ENCODE measurements around the gene NDRG2. TPM values are rescaled to one million over a fixed set of nuclear protein-coding genes. Genes with fewer than 3 reads are reported as not detected.

NDRG2 gene
- total RNA-seq, 1 donor from 2014 or later, result 45.9 TPM

DNA sequence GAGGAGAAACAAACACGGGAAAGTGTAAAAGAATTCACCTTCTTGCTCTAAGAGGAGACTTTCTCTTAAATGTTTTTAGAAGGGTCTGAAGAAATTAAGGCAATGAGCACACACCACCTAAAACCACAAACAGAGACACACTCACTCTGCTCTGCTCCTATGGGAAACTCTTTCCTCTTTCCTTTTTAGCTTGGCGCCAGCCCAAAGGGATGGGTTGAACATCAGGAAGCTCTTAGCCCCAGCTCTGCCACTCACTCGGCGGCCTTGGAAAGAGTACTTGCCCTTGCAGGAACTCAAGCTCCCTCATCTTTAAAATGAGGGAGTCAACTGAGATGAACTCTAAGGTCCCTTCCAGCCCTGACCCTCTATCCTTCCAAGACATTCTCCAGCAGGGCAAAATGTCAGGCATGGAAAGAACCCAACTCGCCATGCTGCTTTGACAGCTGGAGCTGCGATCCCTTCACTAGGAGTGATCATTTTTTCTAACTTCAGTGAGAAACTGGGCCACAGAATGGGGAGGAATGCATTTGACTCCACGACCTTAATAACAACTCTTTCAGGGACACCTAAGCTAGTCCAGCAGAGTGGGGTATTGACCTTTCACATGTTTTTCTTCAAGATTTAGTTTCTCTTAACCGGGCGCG lies 31.8 kb upstream of the NDRG2 start:
- Mint-ChIP-seq H3K4me1 (ENCODE audit: unreplicated experiment) (no peaks in the 10 kb centered on the region), H3K27ac (ENCODE audit: unreplicated experiment) (no peak overlapping the region), H3K4me3 (ENCODE audit: unreplicated experiment) (no peak overlapping the region), H3K9me3 (ENCODE audit: unreplicated experiment) (no peaks in the 10 kb centered on the region), H3K27me3 (ENCODE audit: unreplicated experiment) (peaks cover 6% of the 10 kb centered on the region), H3K36me3 (ENCODE audit: low read depth, unreplicated experiment) (no peaks in the 10 kb centered on the region)
- TF ChIP-seq, protein P1, sequence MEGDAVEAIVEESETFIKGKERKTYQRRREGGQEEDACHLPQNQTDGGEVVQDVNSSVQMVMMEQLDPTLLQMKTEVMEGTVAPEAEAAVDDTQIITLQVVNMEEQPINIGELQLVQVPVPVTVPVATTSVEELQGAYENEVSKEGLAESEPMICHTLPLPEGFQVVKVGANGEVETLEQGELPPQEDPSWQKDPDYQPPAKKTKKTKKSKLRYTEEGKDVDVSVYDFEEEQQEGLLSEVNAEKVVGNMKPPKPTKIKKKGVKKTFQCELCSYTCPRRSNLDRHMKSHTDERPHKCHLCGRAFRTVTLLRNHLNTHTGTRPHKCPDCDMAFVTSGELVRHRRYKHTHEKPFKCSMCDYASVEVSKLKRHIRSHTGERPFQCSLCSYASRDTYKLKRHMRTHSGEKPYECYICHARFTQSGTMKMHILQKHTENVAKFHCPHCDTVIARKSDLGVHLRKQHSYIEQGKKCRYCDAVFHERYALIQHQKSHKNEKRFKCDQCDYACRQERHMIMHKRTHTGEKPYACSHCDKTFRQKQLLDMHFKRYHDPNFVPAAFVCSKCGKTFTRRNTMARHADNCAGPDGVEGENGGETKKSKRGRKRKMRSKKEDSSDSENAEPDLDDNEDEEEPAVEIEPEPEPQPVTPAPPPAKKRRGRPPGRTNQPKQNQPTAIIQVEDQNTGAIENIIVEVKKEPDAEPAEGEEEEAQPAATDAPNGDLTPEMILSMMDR (IDR thresholded peaks at IDR 0.05; ENCODE audit: unreplicated experiment), result no peak
- DNase-seq (ENCODE audit: low spot score), result no peak

GRCh38 chr14:21055432-21056117 lies 30.7 kb upstream of the NDRG2 start:
- Mint-ChIP-seq H3K36me3 (ENCODE audit: low read depth, unreplicated experiment) (no peaks in the 10 kb centered on the region), H3K4me1 (ENCODE audit: unreplicated experiment) (no peaks in the 10 kb centered on the region), H3K9me3 (ENCODE audit: unreplicated experiment) (no peaks in the 10 kb centered on the region), H3K27ac (ENCODE audit: unreplicated experiment) (no peak overlapping the region), H3K4me3 (ENCODE audit: unreplicated experiment) (no peak overlapping the region), H3K27me3 (ENCODE audit: unreplicated experiment) (peaks cover 7% of the 10 kb centered on the region)
- no peak for DNase-seq (ENCODE audit: low spot score)
- TF ChIP-seq, protein P1 (IDR thresholded peaks at IDR 0.05; ENCODE audit: unreplicated experiment), result no peak

- H3K4me3 Mint-ChIP-seq (ENCODE audit: unreplicated experiment), result no peak overlapping the region
- H3K4me1 Mint-ChIP-seq (ENCODE audit: unreplicated experiment), result no peaks in the 10 kb centered on the region
- no peak for DNase-seq (ENCODE audit: low spot score)
- no peak overlapping the region for H3K27ac Mint-ChIP-seq (ENCODE audit: unreplicated experiment)
- peaks cover 5% of the 10 kb centered on the region for H3K27me3 Mint-ChIP-seq (ENCODE audit: unreplicated experiment)
- H3K9me3 Mint-ChIP-seq (ENCODE audit: unreplicated experiment), result no peaks in the 10 kb centered on the region
- TF ChIP-seq, protein P1 (IDR thresholded peaks at IDR 0.05; ENCODE audit: unreplicated experiment), result no peak
- no peaks in the 10 kb centered on the region for H3K36me3 Mint-ChIP-seq (ENCODE audit: low read depth, unreplicated experiment)
Observed at GRCh38 chr14:21054768-21055145, 29.9 kb upstream of the NDRG2 start.

DNA sequence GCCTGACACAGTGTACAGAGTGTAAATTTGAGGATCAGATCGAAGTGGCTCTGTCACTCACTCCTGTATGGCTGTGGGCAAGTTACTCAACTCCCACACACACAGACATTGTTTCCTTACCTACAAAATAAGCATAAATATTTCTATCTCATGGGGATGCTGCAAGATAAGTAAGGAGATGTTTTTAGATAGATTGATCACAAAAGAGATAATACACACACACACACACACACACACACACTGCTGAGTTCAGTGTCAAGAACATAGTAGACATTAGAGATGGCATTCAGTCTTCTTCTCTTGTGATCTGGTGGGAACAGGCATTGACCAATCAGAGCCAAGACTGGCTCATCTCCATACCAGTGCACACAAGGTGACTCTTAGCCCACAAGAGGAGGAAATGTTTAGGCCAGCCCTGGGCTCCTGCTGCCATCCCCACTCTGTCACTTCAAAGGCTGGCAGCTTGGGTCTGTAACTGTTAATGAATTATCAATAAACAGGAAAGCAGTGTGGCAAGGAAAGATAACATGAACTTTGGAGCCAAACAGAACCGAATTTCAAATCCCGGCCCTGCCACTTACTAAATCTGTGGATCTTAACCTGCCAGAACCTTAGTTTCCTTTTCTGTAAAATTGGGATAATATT lies 29.4 kb upstream of the NDRG2 start:
- Mint-ChIP-seq H3K4me3 (ENCODE audit: unreplicated experiment) (no peak overlapping the region), H3K27me3 (ENCODE audit: unreplicated experiment) (peaks cover 3% of the 10 kb centered on the region), H3K4me1 (ENCODE audit: unreplicated experiment) (no peaks in the 10 kb centered on the region), H3K27ac (ENCODE audit: unreplicated experiment) (no peak overlapping the region), H3K9me3 (ENCODE audit: unreplicated experiment) (no peaks in the 10 kb centered on the region), H3K36me3 (ENCODE audit: low read depth, unreplicated experiment) (no peaks in the 10 kb centered on the region)
- TF ChIP-seq, protein P1 (IDR thresholded peaks at IDR 0.05; ENCODE audit: unreplicated experiment), result no peak
- DNase-seq (ENCODE audit: low spot score), result no peak

All from endothelial cell (in vitro differentiated cells).